NCI-H146 treated with DMSO at 0.1 percent for 48 hours (cell line): ENCODE results near the gene LCMT2.
A peak's percentile ranks its signal among the peaks of the same experiment; 100 is the strongest.

Experiments used
- DNase-seq: peaks from one replicate; lab custom pipeline; 2025; ENCODE audit not compliant: unreplicated experiment; lab: John Stamatoyannopoulos, UW

Gene LCMT2

GRCh38 chr15:43329960-43330779 is at the start of gene LCMT2:
TSS of gene LCMT2 (minus strand) at chr15:43330573. CDS start at chr15:43330489, 84 bp downstream.
- DNase-seq, result peak; percentile 70

- no peak for DNase-seq
Observed at GRCh38 chr15:43378601-43379000, 48.2 kb upstream of the LCMT2 start.

- DNase-seq, result no peak
Observed at GRCh38 chr15:43376017-43376705, 45.8 kb upstream of the LCMT2 start.

GRCh38 chr15:43370975-43371974 is 40.9 kb upstream of the LCMT2 start, which contains the start of the genes TUBGCP4 and ZSCAN29:
TSS of gene TUBGCP4 (plus strand) at chr15:43371101. CDS start at chr15:43371355, 254 bp downstream.
TSS of gene ZSCAN29 (minus strand) at chr15:43371043. CDS start at chr15:43369913, 1,130 bp downstream.
- DNase-seq, result peak; percentile 72

GRCh38 chr15:43370310-43370974 is 40.1 kb upstream of the LCMT2 start:
- DNase-seq, result no peak

- DNase-seq, result no peak
Observed at GRCh38 chr15:43361313-43361903, 31.0 kb upstream of the LCMT2 start.

- no peak for DNase-seq
Observed at GRCh38 chr15:43360821-43361220, 30.4 kb upstream of the LCMT2 start.

- DNase-seq, result no peak
Observed at GRCh38 chr15:43352693-43353382, 22.5 kb upstream of the LCMT2 start.

- DNase-seq, result no peak
Observed at GRCh38 chr15:43347114-43347513, 16.7 kb upstream of the LCMT2 start.

- DNase-seq, result no peak
Observed at GRCh38 chr15:43346305-43346704, 15.9 kb upstream of the LCMT2 start.

GRCh38 chr15:43330780-43331087 is 361 bp upstream of the LCMT2 start:
- no peak for DNase-seq

GRCh38 chr15:43329217-43329959 is 985 bp downstream of the LCMT2 start:
- DNase-seq, result peak; percentile 21

GRCh38 chr15:43325039-43325684 is 5.2 kb downstream of the LCMT2 start:
- peak; percentile 0 for DNase-seq

- DNase-seq, result no peak
Observed at GRCh38 chr15:43318990-43319771, 11.2 kb downstream of the LCMT2 start.

GRCh38 chr15:43317566-43318184 is 12.7 kb downstream of the LCMT2 start:
- peak; percentile 61 for DNase-seq

GRCh38 chr15:43316971-43317346 is 13.4 kb downstream of the LCMT2 start:
- no peak for DNase-seq
